GM12892 (cell line): ENCODE results near the gene SAYSD1.

Source experiments
- POLR2A ChIP-seq: IDR thresholded peaks from 2 replicates; pipeline ENCODE4 v1.6.1; 2011; ENCODE audit warnings: low read depth, low read length, control low read depth
- POLR2AphosphoS5 ChIP-seq: IDR thresholded peaks from 2 replicates; pipeline ENCODE4 v1.6.1; 2011; ENCODE audit warnings: low read depth, low read length, control low read depth

DNA sequence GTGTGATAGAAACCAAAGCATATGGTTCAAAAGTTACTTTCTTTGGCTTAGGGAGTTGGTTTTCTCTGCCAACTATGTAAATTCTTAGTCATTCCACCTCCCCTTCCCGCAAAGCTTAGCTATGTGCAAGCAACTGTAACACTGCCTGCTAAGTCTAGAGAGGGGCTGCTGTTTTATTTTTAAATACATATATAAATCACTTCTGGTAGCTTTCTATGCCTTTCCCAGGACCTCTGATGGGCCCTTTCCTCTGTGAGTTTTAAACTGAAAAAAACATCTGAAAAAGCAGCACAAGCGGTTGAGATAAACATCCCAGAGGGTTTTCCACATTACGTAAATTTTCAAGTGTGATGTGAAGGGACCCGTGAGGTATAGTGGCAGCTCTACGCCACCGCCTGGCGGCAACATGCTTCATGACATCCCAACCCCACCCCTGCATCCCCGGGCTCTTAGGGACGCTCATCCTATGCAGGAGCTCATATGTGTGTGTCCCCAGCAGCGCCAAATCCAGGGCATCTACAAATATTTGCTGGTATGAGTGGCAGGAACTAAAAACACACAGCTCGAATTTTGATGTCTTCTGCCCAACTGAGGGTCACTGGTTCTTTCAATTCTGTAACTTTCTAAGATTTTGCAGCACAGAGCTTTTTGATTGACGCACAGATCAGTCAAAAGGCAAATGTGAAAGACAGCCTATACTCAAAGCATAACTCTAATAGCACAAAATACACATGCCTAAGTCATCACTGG lies 12.7 kb downstream of the SAYSD1 start:
- TF ChIP-seq POLR2A (no peak), POLR2AphosphoS5 (no peak)
